K562 (cell line): Measurements from ENCODE around the gene MTHFD2. TPM values are rescaled to one million over a fixed set of nuclear protein-coding genes. Genes with fewer than 3 reads are reported as not detected.

Source experiments
- BDP1 ChIP-seq: IDR thresholded peaks from 3 replicates; pipeline ENCODE4 v1.6.1; 2011; ENCODE audit not compliant: insufficient read length, insufficient read depth
- BHLHE40 ChIP-seq: IDR thresholded peaks from 2 replicates; pipeline ENCODE4 v1.6.1; 2011; ENCODE audit warnings: low read length, improper control_type of control experiment
- CBFA2T3 ChIP-seq: fragments of 450-650 bp; IDR thresholded peaks from 2 replicates; pipeline ENCODE4 v1.6.1; 2017
- CBX8 ChIP-seq: fragments of 200-600 bp; sonication (generic); IDR thresholded peaks from 2 replicates; pipeline ENCODE4 v1.6.1; 2012; ENCODE audit warnings: borderline replicate concordance, mixed run types, low read depth, mild to moderate bottlenecking, moderate library complexity, mixed read lengths, low read length, control low read depth, inconsistent platforms; ENCODE audit not compliant: poor library complexity, severe bottlenecking; ENCODE audit errors: extremely low read depth
- CHD2 ChIP-seq: IDR thresholded peaks from 2 replicates; pipeline ENCODE4 v1.6.1; 2011; ENCODE audit warnings: low read depth, low read length
- DNMT1 ChIP-seq: fragments of 450-650 bp; IDR thresholded peaks from 2 replicates; pipeline ENCODE4 v1.6.1; 2016; ENCODE audit warnings: antibody characterized with exemption, mild to moderate bottlenecking
- DPF2 ChIP-seq: fragments of 450-650 bp; IDR thresholded peaks from 2 replicates; pipeline ENCODE4 v1.6.1; 2016
- E2F4 ChIP-seq: sonication (generic); formaldehyde crosslinking; IDR thresholded peaks from 2 replicates; pipeline ENCODE4 v1.8.0; 2022; ENCODE audit warnings: mild to moderate bottlenecking, low read depth, missing genetic modification reagents
- EP300 ChIP-seq: IDR thresholded peaks from 2 replicates; pipeline ENCODE4 v1.6.1; 2012; ENCODE audit warnings: low read length, improper control_type of control experiment
- ESRRB ChIP-seq: fragments of 250-450 bp; sonication (Bioruptor Pico); IDR thresholded peaks from 2 replicates; pipeline ENCODE4 v1.5.0; 2020; ENCODE audit warnings: mild to moderate bottlenecking, moderate library complexity, borderline replicate concordance
- HES1 ChIP-seq: fragments of 450-650 bp; IDR thresholded peaks from 2 replicates; pipeline ENCODE4 v1.6.1; 2016; ENCODE audit warnings: low read depth, mild to moderate bottlenecking, moderate library complexity
- HOMEZ ChIP-seq: fragments of 250-450 bp; sonication (Bioruptor Pico); IDR thresholded peaks from 2 replicates; pipeline ENCODE4 v1.4.0; 2020; ENCODE audit warnings: mild to moderate bottlenecking, moderate library complexity
- ID3 ChIP-seq, 2 experiments: fragments of 250-450 bp in 1 of 2; fragments of 450-650 bp in 1 of 2; sonication (Bioruptor Pico) in 1 of 2; IDR thresholded peaks; 2 replicates each; pipeline versions ENCODE4 v1.6.1 to v1.8.0; 2016 to 2021; ENCODE audit warnings: mild to moderate bottlenecking in 2 of 2, moderate library complexity in 2 of 2, missing compliant biosample characterization in 1 of 2, missing genetic modification characterization in 1 of 2
- JUN ChIP-seq, 2 experiments: sonication (generic) in 1 of 2; formaldehyde crosslinking in 1 of 2; IDR thresholded peaks; 2 replicates each; pipeline versions ENCODE4 v1.6.1 to v1.8.0; 2012 to 2022; ENCODE audit warnings: borderline replicate concordance in 2 of 2, mild to moderate bottlenecking in 2 of 2, improper control_type of control experiment in 1 of 2, low read depth in 1 of 2, low read length in 1 of 2, missing genetic modification reagents in 1 of 2
- MCM7 ChIP-seq, 2 experiments: fragments of 450-650 bp; IDR thresholded peaks; 2 replicates each; pipeline ENCODE4 v1.6.1; 2016 to 2018
- POLR2H ChIP-seq: IDR thresholded peaks from 2 replicates; pipeline ENCODE4 v1.6.1; 2016; ENCODE audit warnings: missing genetic modification characterization, low read depth, mild to moderate bottlenecking, control low read depth, missing compliant biosample characterization, moderate library complexity
- RFX5 ChIP-seq: IDR thresholded peaks from 2 replicates; pipeline ENCODE4 v1.6.1; 2011; ENCODE audit warnings: low read depth, mild to moderate bottlenecking, improper control_type of control experiment, low read length
- SRSF9 ChIP-seq: fragments of 200-400 bp; formaldehyde crosslinking; IDR thresholded peaks from 2 replicates; pipeline ENCODE4 v1.6.1; 2017; ENCODE audit warnings: low read depth, low read length, borderline replicate concordance
- THRAP3 ChIP-seq: fragments of 450-650 bp; IDR thresholded peaks from 2 replicates; pipeline ENCODE4 v1.6.1; 2016; ENCODE audit warnings: mild to moderate bottlenecking, inconsistent platforms, borderline replicate concordance
- ZNF134 ChIP-seq: fragments of 250-450 bp; sonication (Bioruptor Pico); conservative IDR thresholded peaks from 2 replicates; pipeline ENCODE4 v1.4.0; 2020
- ZNF232 ChIP-seq: sonication (generic); formaldehyde crosslinking; IDR thresholded peaks from 2 replicates; pipeline ENCODE4 v1.8.0; 2022; ENCODE audit warnings: mild to moderate bottlenecking, missing genetic modification reagents
- ZNF398 ChIP-seq: fragments of 250-450 bp; sonication (Bioruptor Pico); IDR thresholded peaks from 2 replicates; pipeline ENCODE4 v1.8.0; 2021; ENCODE audit warnings: moderate library complexity, mild to moderate bottlenecking, inconsistent platforms
- ZNF766 ChIP-seq: fragments of 200-800 bp; sonication (Bioruptor generic); conservative IDR thresholded peaks from 2 replicates; pipeline ENCODE4 v1.6.1; 2016; ENCODE audit warnings: missing genetic modification characterization, missing compliant biosample characterization
- polyA plus RNA-seq, 8 experiments: library from polyadenylated mRNA; depleted of rRNA in 4 of 8; stranded (reverse) in 5 of 8; unstranded in 3 of 8; fragments of >200 nt; fragmentation: Nextera tagmentation in 2 of 8; fragmentation: Illumina TruSeq in 1 of 8; extraction: Ambion mirVana in 2 of 8; extraction: Trizol in 1 of 8; gene quantifications; 2 replicates each; pipeline versions ENCODE4 v1.2.1 to v1.2.3, GENCODE V29; 2011 to 2014; ENCODE audit warnings: inconsistent platforms in 1 of 8, missing spikeins in 1 of 8
- total RNA-seq, 7 experiments: library from RNA; depleted of rRNA in 6 of 7; stranded (reverse); fragments of >200 nt in 6 of 7; fragmentation: Illumina TruSeq in 2 of 7; extraction: Trizol in 2 of 7; gene quantifications; 2 replicates each; pipeline versions ENCODE4 v1.2.1 to v1.2.3, GENCODE V29; 2011 to 2021; ENCODE audit warnings: low replicate concordance in 1 of 7

Gene MTHFD2
- total and polyA plus RNA-seq, 9 of the 15 experiments (the other 6 are each of a cell fraction or from before 2014, with no cell fraction given): 113 to 520 (median 234) TPM

- no peak for TF ChIP-seq HOMEZ (CRISPR knock-in tag)
- no peak for TF ChIP-seq CBX8
- TF ChIP-seq E2F4 (CRISPR knock-in tag): no peak
- TF ChIP-seq ZNF766 (CRISPR knock-in tag): 0 out of 2 replicates have a peak, but pooled peaks have one; percentile 26
- TF ChIP-seq ID3 (CRISPR knock-in tag; IDR thresholded peaks at IDR 0.05): no peak
- TF ChIP-seq ID3 (tag; IDR thresholded peaks at IDR 0.05): no peak
- TF ChIP-seq ZNF398 (CRISPR knock-in tag): no peak
- TF ChIP-seq RFX5: peak; percentile 55
- no peak for TF ChIP-seq ZNF134 (CRISPR knock-in tag)
- TF ChIP-seq CBFA2T3: peak; percentile 61
- no peak for TF ChIP-seq SRSF9
- no peak for TF ChIP-seq BDP1
- TF ChIP-seq CHD2: no peak
- no peak for TF ChIP-seq HES1
- peak; percentile 48; the same call in 1 of the 2 replicates for TF ChIP-seq DPF2
- peak; percentile 39; the same call in 1 of the 2 replicates for TF ChIP-seq EP300
- TF ChIP-seq DNMT1: no peak
- no peak for TF ChIP-seq JUN (IDR thresholded peaks at IDR 0.05; ENCODE audit: borderline replicate concordance, low read depth, low read length)
- no peak for TF ChIP-seq JUN (CRISPR knock-in tag; IDR thresholded peaks at IDR 0.05; ENCODE audit: borderline replicate concordance)
- no peak for TF ChIP-seq ZNF232
- TF ChIP-seq MCM7 (IDR thresholded peaks at IDR 0.05): no peak
- TF ChIP-seq THRAP3: no peak
- TF ChIP-seq POLR2H (tag): no peak
- no peak for TF ChIP-seq ESRRB
- TF ChIP-seq BHLHE40: no peak
These were observed 48.7 kb upstream of the MTHFD2 start (continued) for GRCh38 chr2:74149570-74150319.
